AG04450 (cell line): ENCODE measurements around the gene IFT88. TPM values are rescaled to one million over a fixed set of nuclear protein-coding genes. Genes with fewer than 3 reads are reported as not detected.

ENCODE experiments used
- CTCF ChIA-PET: fragments of 300-600, 350-600 bp; formaldehyde crosslinking; extraction: SDS; loops from one replicate; lab custom pipeline; 2022; ENCODE audit warnings: antibody characterized with exemption, inconsistent platforms; lab: Charles Lee
- POLR2A ChIA-PET: fragments of 350-600 bp; formaldehyde crosslinking; extraction: SDS; loops from one replicate; lab custom pipeline; 2021; ENCODE audit warnings: antibody characterized with exemption, inconsistent platforms; lab: Yijun Ruan, JAX
- DNase-seq: peaks from one replicate; pipeline ENCODE4 v3.0.0-alpha.2; 2011; ENCODE audit warnings: low read depth, low spot score
- H3K27ac ChIP-seq: one replicate; pipeline ENCODE4 v1.5.1; 2012; ENCODE audit warnings: low read depth, low read length, control low read depth
- H3K27me3 ChIP-seq: one replicate; pipeline ENCODE4 v1.6.0; 2012; ENCODE audit warnings: low read length; ENCODE audit not compliant: control insufficient read depth, insufficient read depth
- H3K4me3 ChIP-seq: 2 replicates; pipeline ENCODE4 v1.5.1; 2011; ENCODE audit warnings: mild to moderate bottlenecking, low read depth, low read length, control low read depth
- H3K9me3 ChIP-seq: 2 replicates; pipeline ENCODE4 v1.5.1; 2012; ENCODE audit warnings: low read length; ENCODE audit not compliant: control insufficient read depth, insufficient read depth
- polyA plus RNA-seq: library from polyadenylated mRNA; depleted of rRNA; stranded (reverse); fragments of >200 nt; gene quantifications from 2 replicates; pipeline ENCODE4 v1.2.3, GENCODE V29; 2011
- TF ChIP-seq, protein P1 (sequence below): IDR thresholded peaks from 2 replicates; pipeline ENCODE4 v1.5.1; 2011; ENCODE audit warnings: low read depth, low read length, control low read depth, inconsistent platforms

Gene IFT88
- polyA plus RNA-seq, 1 experiment: 15.8 TPM

DNA sequence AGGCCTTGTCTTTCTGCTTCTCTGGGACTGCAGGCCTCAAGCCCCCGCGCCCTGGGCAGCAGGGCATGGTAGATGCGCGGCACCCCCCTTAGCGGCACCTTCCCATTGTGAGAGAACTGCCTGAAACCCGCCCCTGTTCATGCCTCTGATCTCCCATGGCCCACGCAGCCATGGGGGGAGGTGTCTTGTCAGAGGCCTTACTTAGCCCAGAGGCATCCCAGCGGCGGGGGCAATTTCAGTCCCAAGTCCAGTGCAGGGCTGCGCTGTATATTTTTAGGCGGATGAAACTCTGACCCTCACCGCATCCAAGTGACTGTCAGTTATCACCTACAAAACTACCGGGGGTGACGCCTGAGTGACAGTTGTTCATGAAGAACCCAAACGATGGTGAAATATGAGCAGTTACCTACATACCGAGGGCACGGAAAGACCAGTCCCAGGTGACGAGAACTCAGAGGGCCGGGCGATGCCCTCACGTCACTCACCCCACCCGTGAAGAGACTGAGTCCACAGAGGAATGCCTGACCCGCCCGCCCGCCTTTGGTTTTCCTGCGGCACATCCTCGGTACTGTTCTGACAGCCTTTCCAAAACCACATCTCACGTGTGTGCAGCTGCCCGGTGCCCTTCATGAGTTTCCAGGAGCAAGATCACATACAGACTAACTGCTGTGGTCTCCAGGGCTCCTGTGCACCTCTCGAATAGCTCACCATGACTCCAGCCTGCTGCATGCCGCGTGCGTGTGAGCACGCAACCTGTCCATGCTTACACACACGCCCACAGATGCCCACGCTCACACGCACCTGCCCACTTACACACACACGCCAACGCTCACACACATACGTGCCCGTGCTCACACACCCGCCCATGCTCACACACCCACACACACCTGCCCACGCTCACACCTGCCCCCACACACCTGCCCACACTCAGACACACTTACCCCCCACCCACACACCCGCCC is 150.9 kb downstream of the IFT88 start:
- Histone ChIP-seq H3K27me3 (peaks cover 8% of the 10 kb centered on the region), H3K9me3 (no peaks in the 10 kb centered on the region; the same call in 1 of the 2 replicates), H3K4me3 (no peak overlapping the region), H3K27ac (no peak overlapping the region)
- TF ChIP-seq, protein P1, sequence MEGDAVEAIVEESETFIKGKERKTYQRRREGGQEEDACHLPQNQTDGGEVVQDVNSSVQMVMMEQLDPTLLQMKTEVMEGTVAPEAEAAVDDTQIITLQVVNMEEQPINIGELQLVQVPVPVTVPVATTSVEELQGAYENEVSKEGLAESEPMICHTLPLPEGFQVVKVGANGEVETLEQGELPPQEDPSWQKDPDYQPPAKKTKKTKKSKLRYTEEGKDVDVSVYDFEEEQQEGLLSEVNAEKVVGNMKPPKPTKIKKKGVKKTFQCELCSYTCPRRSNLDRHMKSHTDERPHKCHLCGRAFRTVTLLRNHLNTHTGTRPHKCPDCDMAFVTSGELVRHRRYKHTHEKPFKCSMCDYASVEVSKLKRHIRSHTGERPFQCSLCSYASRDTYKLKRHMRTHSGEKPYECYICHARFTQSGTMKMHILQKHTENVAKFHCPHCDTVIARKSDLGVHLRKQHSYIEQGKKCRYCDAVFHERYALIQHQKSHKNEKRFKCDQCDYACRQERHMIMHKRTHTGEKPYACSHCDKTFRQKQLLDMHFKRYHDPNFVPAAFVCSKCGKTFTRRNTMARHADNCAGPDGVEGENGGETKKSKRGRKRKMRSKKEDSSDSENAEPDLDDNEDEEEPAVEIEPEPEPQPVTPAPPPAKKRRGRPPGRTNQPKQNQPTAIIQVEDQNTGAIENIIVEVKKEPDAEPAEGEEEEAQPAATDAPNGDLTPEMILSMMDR: no peak
- ChIA-PET CTCF (no interaction called here), POLR2A (no interaction called here)
- no peak for DNase-seq

DNA sequence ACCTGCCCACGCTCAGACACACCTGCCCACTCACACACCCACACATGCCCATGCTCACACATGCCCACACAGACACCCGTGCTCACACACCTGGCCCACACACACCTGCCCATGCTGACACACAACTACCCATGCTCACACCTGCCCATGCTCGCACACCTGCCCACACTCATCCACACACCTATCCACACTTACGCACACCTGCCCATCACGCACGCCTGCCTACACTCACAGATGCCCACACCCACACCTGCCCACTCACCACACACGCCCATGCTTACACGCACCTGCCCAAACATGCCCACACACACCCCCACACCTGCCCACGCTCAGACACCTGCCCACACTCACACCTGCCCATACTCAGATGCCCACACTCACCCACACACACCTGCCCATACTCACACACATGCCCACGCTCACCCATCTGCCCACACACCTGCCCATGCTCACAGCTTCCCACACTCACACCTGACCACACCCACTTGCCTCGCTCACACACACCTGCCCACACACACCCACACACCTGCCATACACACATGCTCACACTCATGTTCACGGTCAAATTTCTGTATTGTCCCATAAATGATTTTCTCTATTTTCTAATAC is 152.1 kb downstream of the IFT88 start:
- H3K9me3 ChIP-seq: no peaks in the 10 kb centered on the region; the same call in 1 of the 2 replicates
- TF ChIP-seq, protein P1: no peak
- H3K4me3 ChIP-seq: no peak overlapping the region
- H3K27ac ChIP-seq: no peak overlapping the region
- CTCF ChIA-PET: no interaction called here
- H3K27me3 ChIP-seq: peaks cover 8% of the 10 kb centered on the region
- no peak for DNase-seq
- POLR2A ChIA-PET: no interaction called here

DNA sequence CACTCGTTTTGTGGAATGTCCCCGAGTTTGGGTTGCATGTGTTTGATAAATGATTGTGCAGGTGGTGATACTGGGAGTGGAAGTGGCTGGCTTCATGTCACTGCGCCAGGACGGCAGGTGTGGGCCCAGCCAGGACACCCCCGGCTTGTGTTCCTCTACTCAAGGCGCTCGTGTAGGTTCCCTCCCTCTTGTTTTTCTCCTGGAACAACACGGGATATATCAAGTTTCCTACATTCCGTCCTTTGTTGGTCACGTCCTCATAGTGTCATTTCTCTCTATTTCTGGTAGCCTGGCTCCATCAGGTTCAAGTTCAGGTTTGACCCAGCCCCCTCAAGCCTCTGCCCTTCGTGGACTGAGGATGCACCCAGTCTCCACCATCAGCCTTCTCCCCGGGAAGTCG is 152.8 kb downstream of the IFT88 start:
- DNase-seq: no peak
- Histone ChIP-seq H3K4me3 (no peak overlapping the region), H3K27ac (no peak overlapping the region), H3K27me3 (peaks cover 8% of the 10 kb centered on the region), H3K9me3 (no peaks in the 10 kb centered on the region; the same call in 1 of the 2 replicates)
- TF ChIP-seq, protein P1: no peak
- ChIA-PET CTCF (no interaction called here), POLR2A (no interaction called here)

DNA sequence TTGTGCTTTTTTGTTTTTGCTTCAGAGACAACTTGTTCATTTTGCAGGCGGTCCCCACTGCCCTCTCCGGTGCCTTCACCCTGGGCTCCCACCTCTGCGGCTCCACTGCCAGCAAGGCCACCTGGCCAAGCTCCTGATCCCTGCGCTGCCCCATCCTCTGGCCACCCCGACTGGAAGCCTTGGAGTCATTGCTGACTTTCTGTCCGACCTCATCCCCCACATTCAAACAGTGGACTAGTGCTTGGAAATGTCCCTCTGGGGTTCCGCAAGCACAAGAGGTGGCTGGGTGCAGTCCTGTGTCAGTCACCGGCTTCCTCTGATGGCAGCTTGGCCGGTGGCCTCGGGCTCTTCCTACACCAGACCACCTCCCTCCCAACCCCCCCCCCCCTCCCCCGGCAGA is 153.5 kb downstream of the IFT88 start:
- no peak overlapping the region for H3K4me3 ChIP-seq
- H3K9me3 ChIP-seq: no peaks in the 10 kb centered on the region; the same call in 1 of the 2 replicates
- ChIA-PET POLR2A (no interaction called here), CTCF (interaction anchor here (2.3 kb wide), 1 partner anchor 108 kb away, joined by 10 read pairs; no protein-coding TSS in a partner anchor)
- TF ChIP-seq, protein P1: no peak
- peaks cover 8% of the 10 kb centered on the region for H3K27me3 ChIP-seq
- no peak overlapping the region for H3K27ac ChIP-seq
- DNase-seq: no peak

DNA sequence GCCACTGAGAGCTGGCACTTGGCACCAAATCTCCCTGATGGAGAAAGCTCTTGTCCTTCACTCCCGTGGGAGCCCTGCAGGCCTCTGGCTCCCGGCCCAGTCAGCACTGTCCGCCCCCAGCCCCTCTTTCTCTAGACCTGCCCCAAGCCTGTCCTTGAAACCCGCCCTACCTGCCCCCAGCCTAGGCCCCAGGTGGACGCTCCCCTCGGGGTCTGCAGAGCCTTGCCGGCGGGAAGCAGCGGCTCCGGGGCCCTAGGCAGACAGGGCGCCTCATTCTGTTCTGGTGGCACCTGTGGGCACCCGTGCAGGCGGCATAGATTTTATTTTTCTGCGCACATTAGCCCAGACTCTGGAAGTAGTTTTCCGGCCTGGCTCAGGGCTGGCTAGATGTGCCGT is 154.1 kb downstream of the IFT88 start:
- peaks cover 8% of the 10 kb centered on the region for H3K27me3 ChIP-seq
- TF ChIP-seq, protein P1: no peak
- H3K9me3 ChIP-seq: no peaks in the 10 kb centered on the region; the same call in 1 of the 2 replicates
- no peak for DNase-seq
- CTCF ChIA-PET: interaction anchor here (0.5 to 2.3 kb wide), 2 partner anchors 14 to 108 kb away, joined by 8 to 10 read pairs; no protein-coding TSS in a partner anchor
- no peak overlapping the region for H3K27ac ChIP-seq
- POLR2A ChIA-PET: no interaction called here
- H3K4me3 ChIP-seq: no peak overlapping the region
